HT-29 (cell line): Measurements from ENCODE around the gene IFITM1. TPM values are rescaled to one million over a fixed set of nuclear protein-coding genes. Genes with fewer than 3 reads are reported as not detected.

Experiments used
- DNase-seq: peaks from one replicate; pipeline ENCODE4 v3.0.0-alpha.2; 2015; ENCODE audit warnings: low spot score
- total RNA-seq: library from RNA; depleted of rRNA; stranded (reverse); fragments of >200 nt; shearing (Covaris generic); gene quantifications from 2 replicates; pipeline ENCODE4 v1.2.3, GENCODE V29; 2014; rRNA removed

The IFITM1 gene
- total RNA-seq: 6.8 and 7.6 TPM in 2 replicates

- DNase-seq: no peak
Observed at GRCh38 chr11:313787-314553, at the start of gene IFITM1. Gene IFITM1, plus strand, starts transcription at chr11:314040. Its CDS starts 131 bp downstream, at chr11:314171.

DNA sequence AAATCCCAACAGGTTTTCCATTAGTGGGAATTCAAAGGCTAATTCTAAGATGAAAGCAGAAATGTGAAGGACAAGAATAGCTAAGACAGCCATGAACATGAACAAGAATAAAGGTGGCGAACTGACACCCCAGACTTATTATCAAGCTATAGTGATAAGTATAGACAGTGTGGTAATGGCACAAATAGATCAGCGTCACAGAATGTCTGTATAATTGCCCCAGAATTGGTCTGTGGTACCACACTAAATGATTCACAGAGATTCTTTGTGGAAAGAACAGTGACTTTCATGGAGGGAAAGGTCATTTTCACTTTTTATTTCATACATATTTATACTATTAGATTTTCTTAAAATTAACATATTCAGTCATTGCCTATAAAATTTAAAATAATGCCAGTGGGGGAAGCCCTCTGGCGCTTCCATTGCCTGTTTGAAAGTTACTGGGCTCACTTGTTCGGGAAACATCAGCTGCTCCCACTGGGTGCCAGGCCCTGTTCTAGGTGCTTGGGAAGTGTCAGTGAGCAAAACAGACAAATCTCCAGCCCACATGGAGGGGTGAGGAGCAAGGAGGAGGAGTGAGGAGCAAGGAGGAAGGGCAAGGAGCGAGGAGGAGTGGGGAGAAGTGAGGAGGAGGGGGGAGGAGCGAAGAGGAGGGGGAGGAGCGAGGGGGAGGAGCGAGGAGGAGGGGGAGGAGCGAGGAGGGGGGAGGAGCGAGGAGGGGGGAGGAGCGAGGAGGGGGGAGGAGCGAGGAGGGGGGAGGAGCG lies 47.0 kb upstream of the IFITM1 start:
- no peak for DNase-seq

- peak; percentile 22 for DNase-seq
Observed at GRCh38 chr11:267491-267994, 46.3 kb upstream of the IFITM1 start.

DNA sequence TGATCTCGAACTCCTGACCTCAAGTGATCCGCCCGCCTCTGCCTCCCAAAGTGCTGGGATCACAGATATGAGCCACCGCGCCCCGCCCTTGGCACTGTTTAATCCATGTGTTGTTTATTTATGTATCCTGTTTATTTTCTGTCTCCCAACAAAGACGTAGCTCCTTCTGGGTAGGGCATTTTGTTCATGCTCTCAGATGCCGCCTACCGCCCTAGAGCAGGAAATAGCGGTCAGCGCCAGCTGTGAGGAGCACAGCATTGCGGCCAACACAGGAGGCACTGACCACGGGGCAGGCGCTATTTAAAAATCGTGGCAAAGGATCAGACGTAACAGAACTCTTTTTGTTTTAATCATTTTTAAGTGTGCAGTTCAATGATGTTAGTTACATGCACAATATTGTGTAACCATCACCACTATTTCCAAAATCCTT lies 45.1 kb upstream of the IFITM1 start:
- DNase-seq: peak; percentile 63

DNA sequence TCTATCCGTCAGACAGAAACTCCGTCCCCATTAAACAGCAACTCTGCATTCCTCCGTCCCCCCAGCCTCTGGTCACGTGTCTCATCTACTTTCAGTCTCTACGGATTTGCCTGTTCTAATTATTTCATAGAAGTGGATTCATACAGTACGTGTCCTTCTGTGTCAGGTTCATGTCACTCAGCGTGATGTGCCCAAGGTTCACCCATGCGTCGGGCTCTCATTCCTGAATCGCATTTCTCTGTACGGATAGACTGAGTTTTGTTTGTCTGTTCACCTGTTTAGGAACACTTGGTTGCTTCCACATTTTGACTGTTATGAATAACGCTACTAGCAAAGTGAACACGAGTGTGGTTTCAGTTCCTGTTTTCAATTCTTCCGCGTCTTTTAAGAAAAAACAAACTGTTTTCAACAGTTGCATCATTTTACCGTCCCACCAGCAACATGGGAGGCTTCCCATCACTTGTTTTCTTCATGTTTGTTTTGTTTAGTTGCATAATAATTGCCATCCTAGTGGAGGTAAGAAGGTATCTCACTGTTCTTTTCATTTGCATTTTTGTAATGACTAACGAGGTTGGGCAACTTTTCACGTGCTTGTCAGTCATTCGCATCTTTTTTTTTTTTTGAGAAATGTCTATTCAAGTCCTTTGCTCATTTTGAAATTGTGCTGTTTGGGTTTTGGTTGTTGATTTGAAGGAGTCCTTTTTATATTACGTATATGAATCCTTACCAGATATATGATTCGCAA lies 44.5 kb upstream of the IFITM1 start:
- peak; percentile 10 for DNase-seq

DNA sequence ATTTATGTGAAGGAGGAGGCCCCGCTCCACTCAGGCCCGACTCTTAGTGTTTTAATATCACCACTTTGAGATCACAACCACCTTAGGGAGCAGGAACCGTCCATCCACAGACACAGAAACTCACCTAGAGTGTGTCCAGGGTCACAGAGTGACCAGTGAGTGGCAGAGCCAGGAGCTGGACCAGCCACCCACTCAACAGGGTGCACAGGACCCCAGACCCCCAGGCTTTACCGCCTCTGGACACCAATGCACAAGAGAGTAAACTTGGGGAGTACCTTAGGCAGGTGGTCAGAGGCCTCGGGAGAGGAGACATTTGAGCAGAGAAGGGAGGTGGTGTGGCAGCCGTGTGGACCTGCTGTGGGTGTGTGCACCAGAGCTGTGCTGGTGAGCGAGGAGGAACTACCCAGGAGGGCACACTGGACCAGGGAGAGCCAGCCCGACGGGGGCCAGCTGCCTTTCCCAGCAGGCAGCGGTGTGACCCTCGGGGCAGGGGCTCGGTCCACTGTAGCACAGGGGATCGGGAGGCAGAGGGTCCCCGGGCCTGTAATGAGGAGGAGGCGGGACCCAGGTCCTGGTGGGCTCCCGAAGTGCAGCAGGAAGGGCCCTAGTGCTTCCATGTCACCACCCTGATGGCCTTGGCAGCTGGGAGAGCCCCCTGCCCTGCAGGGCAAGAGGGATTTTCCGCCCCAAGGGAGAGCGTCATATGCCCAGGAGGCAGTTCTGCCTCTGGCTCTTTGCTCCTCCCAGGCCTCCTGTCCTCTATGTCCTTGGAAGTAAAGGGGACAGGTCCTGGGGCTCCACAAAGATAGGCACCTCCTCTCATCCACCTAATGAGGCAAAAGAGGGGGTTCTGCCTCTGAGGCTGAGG lies 43.2 kb upstream of the IFITM1 start:
- DNase-seq: no peak

DNA sequence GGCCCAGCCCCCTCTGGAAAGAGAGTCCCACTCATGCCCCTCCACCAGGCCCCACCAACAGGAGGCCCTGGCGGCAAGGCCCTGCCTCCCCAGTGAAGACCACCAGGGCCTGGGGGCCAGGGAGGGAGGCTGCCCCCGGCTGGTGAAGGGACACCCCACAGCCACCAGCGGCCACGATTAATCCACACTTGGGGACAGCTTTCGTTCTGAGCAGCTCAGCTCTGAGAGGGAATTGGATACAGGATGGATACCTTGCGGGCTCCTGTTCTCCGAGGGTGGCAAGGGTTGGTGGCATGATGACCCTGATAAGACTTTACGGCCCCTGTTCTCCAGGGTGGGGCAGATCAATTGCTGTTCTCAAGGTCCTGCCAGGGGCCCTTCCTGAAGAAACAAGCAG lies 42.5 kb upstream of the IFITM1 start:
- no peak for DNase-seq

DNA sequence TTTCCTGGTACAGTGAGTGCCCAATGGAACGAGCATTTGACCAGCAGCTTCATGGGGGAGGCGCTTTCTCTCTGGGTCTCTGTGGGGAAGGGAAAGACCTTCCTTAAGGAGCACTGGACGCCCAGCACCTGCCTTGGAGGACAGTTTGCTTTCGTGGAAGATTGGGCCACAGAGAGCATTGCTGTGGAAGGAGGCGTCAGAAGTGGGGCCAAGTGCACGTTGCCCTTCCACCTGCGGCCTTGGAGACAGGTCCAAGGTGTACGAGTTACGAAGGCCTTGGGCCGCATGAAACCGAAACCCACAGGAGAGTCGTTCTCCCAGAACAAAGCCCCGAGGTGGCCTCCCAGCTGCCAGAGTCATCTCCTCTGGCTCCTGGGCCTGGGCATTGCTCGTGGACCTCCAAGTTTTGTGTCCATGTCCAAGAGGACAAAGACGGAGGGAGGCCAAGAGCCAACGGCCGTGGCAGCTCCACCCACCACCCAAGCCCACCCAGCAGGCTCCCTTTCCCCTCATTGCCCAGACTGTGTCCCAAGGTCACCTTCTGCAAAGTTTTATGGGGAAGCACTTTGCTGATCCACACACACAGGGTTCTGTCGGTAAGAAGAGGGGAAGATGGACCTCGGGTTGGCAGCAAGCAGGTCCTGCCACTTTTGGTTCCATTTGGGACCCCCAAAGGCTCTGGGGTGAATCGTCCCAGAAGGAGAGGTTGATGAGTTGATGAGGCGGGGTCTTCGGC lies 41.5 kb upstream of the IFITM1 start:
- DNase-seq: no peak

GRCh38 chr11:272931-273198 lies 41.0 kb upstream of the IFITM1 start:
- no peak for DNase-seq

- no peak for DNase-seq
Observed at GRCh38 chr11:276219-276618, 37.6 kb upstream of the IFITM1 start.

GRCh38 chr11:278001-278951 lies 35.6 kb upstream of the IFITM1 start, which contains the start of gene NLRP6:
Gene NLRP6, plus strand, starts transcription at chr11:278407. Its CDS starts 163 bp downstream, at chr11:278570.
- DNase-seq: no peak

- DNase-seq: no peak
Observed at GRCh38 chr11:279040-279965, 34.5 kb upstream of the IFITM1 start.

- DNase-seq: peak; percentile 28
Observed at GRCh38 chr11:279966-280705, 33.7 kb upstream of the IFITM1 start.

DNA sequence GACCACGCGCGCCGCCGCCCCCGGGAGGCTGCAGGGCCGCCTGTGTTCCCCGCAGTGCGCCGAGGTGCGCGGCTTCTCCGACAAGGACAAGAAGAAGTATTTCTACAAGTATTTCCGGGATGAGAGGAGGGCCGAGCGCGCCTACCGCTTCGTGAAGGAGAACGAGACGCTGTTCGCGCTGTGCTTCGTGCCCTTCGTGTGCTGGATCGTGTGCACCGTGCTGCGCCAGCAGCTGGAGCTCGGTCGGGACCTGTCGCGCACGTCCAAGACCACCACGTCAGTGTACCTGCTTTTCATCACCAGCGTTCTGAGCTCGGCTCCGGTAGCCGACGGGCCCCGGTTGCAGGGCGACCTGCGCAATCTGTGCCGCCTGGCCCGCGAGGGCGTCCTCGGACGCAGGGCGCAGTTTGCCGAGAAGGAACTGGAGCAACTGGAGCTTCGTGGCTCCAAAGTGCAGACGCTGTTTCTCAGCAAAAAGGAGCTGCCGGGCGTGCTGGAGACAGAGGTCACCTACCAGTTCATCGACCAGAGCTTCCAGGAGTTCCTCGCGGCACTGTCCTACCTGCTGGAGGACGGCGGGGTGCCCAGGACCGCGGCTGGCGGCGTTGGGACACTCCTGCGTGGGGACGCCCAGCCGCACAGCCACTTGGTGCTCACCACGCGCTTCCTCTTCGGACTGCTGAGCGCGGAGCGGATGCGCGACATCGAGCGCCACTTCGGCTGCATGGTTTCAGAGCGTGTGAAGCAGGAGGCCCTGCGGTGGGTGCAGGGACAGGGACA lies 32.9 kb upstream of the IFITM1 start:
- no peak for DNase-seq

DNA sequence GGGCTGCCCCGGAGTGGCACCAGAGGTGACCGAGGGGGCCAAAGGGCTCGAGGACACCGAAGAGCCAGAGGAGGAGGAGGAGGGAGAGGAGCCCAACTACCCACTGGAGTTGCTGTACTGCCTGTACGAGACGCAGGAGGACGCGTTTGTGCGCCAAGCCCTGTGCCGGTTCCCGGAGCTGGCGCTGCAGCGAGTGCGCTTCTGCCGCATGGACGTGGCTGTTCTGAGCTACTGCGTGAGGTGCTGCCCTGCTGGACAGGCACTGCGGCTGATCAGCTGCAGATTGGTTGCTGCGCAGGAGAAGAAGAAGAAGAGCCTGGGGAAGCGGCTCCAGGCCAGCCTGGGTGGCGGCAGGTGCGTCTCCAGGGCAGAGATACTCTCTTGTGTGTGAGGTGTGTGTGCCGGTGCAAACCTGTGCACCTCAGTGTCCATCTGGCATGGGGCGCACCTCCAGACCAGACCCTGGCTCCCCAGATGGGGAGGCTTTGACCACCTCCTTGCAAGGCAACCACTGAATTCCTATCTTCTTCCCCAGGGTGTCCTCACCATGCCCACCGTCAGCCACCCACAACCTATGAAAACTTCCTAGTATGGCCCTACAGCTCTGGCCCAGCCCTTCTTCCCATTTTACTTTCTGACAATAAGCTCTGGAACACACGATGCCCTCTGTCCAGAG lies 32.2 kb upstream of the IFITM1 start:
- DNase-seq: no peak

DNA sequence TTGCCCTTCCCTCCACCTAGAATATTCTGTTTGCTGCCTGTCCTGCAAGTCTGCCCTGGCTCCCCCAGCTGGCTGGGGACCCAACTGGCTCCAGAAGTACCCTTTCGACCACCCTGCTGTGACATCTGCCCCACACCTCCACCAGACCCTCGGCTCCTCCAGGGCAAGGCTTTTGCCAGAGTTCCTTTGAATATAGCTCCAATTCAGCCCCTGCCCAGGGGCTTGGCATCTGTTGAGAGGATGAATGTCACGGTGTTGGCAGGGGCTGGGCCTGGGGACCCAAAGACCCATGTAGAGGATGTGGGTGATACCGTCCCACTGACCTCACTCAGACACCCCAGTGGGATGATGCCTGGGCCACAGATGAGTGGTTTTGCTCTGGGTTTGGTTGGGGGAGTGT lies 31.7 kb upstream of the IFITM1 start:
- DNase-seq: no peak
